Activated naive CD4-positive, alpha-beta T cell treated with anti-CD3 and anti-CD28 coated beads, Interleukin-2, amount 50 U/mL, for 24 hours (primary cell): ENCODE results near the gene RGS14.

Source experiments
- H3K27ac Mint-ChIP-seq: one replicate; pipeline ENCODE4 v1.8.0; 2021; ENCODE audit warnings: mild to moderate bottlenecking, mixed read lengths
- H3K27me3 Mint-ChIP-seq: one replicate; pipeline ENCODE4 v1.8.0; 2021; ENCODE audit warnings: mixed read lengths
- H3K36me3 Mint-ChIP-seq: one replicate; pipeline ENCODE4 v1.8.0; 2021; ENCODE audit warnings: mixed read lengths
- H3K4me1 Mint-ChIP-seq: one replicate; pipeline ENCODE4 v1.8.0; 2021; ENCODE audit warnings: mixed read lengths
- H3K4me3 Mint-ChIP-seq: one replicate; pipeline ENCODE4 v1.8.0; 2021; ENCODE audit warnings: mild to moderate bottlenecking, mixed read lengths
- H3K9me3 Mint-ChIP-seq: one replicate; pipeline ENCODE4 v1.8.0; 2021; ENCODE audit warnings: mixed read lengths

The RGS14 gene

DNA sequence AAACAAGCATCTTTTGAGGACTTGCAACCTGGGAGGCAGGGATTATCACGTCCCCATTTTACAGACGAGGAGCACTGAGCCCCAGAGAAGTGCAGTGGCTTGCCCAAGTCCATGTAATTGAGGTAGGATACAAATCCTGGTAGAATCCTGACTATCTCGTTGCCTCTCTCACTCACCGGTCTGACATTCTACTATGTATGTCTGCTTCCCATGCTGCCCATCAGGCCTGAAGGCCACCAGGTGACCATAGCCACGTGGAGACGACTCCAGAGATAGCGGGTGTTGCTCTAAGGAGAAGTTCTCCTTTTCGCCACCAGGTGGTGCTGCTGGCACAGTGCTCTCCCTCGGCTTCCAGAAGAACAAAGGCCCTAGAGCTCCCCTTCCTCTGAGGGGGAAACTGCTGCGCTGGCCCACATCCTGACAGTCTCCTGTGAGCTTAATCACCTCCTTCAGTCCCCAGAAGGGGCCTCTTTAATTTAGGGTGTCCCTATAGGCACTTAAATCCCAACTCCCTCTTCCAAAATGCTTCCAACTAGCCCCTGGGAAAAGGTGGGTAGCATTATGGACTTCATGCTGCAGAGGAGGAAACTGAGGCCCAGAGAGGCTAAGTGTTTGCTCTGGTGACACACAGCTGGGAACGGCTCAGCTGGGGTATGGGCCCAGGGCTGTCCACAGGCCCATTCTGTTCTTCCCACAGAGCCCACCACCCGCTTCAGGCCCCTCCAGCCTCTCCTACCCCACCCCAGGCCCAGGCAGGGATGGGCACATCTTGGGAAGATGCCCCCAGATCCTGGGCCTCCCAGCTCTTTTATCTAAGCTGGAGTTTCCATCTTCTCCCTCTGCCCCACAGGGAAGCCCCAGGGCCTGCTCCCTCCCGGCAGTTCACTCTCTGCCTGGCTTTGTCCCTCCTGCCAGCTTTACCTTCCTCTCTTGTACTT, 32.9 kb downstream of the RGS14 start:
- Mint-ChIP-seq H3K4me1 (peaks cover 34% of the 10 kb centered on the region), H3K4me3 (peak overlapping the region; percentile 15), H3K9me3 (no peaks in the 10 kb centered on the region), H3K27me3 (no peaks in the 10 kb centered on the region), H3K36me3 (no peaks in the 10 kb centered on the region), H3K27ac (peak overlapping the region; percentile 63)

DNA sequence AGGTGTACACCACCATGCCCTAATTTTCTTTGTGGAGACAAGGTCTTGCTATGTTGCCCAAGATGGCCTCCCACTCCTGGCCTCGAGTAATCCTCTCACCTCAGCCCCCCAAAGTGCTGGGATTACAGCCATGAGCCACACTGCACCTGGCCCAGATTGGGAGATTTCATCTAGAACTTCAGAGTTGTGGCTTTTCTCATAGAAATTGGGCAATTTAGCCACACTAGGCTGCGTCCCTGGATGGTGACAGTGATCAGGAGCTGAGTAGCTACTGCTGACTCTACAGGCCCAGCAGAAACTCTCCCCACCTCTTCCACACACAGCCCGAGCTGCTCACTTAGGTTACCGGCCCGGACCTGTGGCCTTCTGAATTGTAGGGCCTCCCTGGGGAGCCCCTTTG, 35.0 kb downstream of the RGS14 start:
- Mint-ChIP-seq H3K4me1 (peaks cover 34% of the 10 kb centered on the region), H3K27ac (no peak overlapping the region), H3K36me3 (no peaks in the 10 kb centered on the region)

DNA sequence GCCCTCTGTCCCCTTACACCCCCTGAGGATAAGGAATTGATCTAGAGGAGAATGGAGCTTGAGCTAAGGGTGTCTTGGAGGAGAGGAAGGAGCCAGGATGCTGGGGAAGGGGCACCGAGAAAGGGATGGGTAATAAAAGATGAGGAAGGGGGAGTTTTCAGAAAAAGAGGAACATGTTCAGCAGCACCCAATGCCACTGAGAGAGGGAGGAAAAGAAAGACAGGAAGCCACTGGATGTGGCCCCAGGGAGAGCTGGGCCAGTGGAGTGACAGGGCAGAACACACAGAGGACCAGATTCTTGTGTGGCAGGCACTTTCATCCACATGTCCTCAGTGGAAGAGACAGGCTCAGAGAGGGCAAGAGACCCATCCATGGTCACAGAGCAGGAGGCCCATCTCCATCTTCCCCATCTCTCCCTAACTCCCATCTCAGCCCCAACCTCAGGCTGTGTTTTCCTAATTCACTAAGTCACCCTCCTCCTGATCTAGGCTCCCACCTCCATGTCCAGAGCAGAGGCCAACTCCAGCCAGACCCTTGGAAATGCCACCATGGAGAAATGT, 35.6 kb downstream of the RGS14 start:
- Mint-ChIP-seq H3K4me1 (peaks cover 32% of the 10 kb centered on the region), H3K36me3 (no peaks in the 10 kb centered on the region), H3K27me3 (no peaks in the 10 kb centered on the region), H3K9me3 (no peaks in the 10 kb centered on the region), H3K27ac (no peak overlapping the region), H3K4me3 (no peak overlapping the region)

More for the DNA sequence above, 35.0 kb downstream of the RGS14 start:
- Mint-ChIP-seq H3K27me3 (no peaks in the 10 kb centered on the region), H3K4me3 (no peak overlapping the region), H3K9me3 (no peaks in the 10 kb centered on the region)

DNA sequence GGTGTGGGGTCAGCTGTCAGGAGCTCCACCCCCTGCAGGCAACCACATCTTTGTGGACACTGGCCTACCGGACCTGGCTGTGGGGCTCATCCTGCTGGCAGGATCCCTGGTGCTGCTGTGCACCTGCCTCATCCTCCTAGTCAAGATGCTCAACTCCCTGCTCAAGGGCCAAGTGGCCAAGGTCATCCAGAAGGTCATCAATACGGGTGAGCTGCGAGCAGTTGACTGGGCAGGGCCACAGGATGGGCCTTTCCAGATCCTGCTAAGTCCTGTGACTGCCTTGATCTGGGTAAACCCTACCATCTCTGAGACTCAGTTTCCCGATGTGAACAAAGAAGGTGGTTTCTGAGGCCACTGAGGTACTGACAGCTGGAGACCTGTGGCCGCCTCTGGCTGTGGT, 36.3 kb downstream of the RGS14 start:
- H3K27me3 Mint-ChIP-seq: no peaks in the 10 kb centered on the region
- no peaks in the 10 kb centered on the region for H3K36me3 Mint-ChIP-seq
- H3K4me1 Mint-ChIP-seq: peaks cover 25% of the 10 kb centered on the region
- H3K27ac Mint-ChIP-seq: no peak overlapping the region
- H3K9me3 Mint-ChIP-seq: no peaks in the 10 kb centered on the region
- H3K4me3 Mint-ChIP-seq: no peak overlapping the region

DNA sequence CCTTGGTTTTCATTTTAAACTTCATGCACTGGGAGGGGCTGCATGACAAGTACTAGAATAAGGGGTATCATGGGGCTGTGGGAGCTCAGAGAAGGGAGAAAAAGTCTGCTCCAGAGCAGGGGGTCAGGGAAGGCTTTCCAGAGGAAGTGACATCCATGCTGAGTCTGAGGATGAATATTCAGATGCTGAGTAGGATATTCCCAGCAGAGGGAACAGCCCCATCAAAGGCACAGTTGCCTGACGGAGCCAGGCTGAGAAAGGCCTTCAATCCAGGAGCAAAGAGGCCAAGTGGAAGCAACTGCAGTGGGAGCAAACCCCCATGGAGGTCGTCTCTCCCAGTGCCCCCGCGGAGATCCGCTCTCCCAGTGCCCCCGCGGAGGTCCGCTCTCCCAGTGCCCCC, 38.4 kb downstream of the RGS14 start:
- H3K4me3 Mint-ChIP-seq: no peak overlapping the region
- H3K27me3 Mint-ChIP-seq: no peaks in the 10 kb centered on the region
- no peaks in the 10 kb centered on the region for H3K36me3 Mint-ChIP-seq
- peaks cover 5% of the 10 kb centered on the region for H3K4me1 Mint-ChIP-seq
- no peak overlapping the region for H3K27ac Mint-ChIP-seq
- H3K9me3 Mint-ChIP-seq: no peaks in the 10 kb centered on the region

DNA sequence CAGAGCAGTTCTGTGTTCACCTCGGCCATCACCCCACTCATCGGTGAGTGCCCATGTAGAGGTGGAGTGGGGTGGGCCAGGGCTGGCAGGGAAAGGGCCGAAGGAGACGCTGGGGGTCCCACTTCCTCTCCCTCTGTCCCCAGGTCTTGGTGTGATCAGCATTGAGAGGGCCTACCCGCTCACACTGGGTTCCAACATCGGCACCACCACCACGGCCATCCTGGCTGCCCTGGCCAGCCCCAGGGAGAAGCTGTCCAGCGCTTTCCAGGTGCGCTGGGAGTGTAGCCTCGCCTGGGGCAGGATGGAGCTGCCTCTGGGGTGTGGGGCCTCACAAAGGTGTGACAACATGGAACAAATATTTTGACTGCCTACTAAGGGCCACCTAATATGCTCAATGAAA, 39.1 kb downstream of the RGS14 start:
- Mint-ChIP-seq H3K27ac (no peak overlapping the region), H3K4me1 (no peaks in the 10 kb centered on the region), H3K9me3 (no peaks in the 10 kb centered on the region)

DNA sequence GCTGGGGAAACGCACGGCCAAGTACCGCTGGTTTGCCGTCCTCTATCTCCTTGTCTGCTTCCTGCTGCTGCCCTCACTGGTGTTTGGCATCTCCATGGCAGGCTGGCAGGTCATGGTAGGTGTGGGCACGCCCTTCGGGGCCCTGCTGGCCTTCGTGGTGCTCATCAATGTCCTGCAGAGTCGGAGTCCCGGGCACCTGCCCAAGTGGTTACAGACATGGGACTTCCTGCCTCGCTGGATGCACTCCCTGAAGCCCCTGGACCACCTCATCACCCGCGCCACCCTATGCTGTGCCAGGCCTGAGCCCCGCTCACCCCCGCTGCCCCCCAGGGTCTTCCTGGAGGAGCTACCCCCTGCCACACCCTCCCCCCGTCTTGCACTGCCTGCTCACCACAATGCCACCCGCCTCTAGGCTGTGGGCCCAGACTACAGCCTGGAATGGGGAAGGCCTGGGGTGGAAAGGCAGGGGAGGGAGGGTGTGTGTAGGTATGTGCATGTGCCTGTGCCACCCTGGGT, 40.2 kb downstream of the RGS14 start:
- no peak overlapping the region for H3K4me3 Mint-ChIP-seq
- no peaks in the 10 kb centered on the region for H3K36me3 Mint-ChIP-seq
- H3K9me3 Mint-ChIP-seq: no peaks in the 10 kb centered on the region
- peaks cover 5% of the 10 kb centered on the region for H3K27me3 Mint-ChIP-seq
- peaks cover 7% of the 10 kb centered on the region for H3K4me1 Mint-ChIP-seq
- H3K27ac Mint-ChIP-seq: no peak overlapping the region

More for the DNA sequence above, 39.1 kb downstream of the RGS14 start:
- Mint-ChIP-seq H3K27me3 (peaks cover 4% of the 10 kb centered on the region), H3K4me3 (no peak overlapping the region), H3K36me3 (no peaks in the 10 kb centered on the region)

DNA sequence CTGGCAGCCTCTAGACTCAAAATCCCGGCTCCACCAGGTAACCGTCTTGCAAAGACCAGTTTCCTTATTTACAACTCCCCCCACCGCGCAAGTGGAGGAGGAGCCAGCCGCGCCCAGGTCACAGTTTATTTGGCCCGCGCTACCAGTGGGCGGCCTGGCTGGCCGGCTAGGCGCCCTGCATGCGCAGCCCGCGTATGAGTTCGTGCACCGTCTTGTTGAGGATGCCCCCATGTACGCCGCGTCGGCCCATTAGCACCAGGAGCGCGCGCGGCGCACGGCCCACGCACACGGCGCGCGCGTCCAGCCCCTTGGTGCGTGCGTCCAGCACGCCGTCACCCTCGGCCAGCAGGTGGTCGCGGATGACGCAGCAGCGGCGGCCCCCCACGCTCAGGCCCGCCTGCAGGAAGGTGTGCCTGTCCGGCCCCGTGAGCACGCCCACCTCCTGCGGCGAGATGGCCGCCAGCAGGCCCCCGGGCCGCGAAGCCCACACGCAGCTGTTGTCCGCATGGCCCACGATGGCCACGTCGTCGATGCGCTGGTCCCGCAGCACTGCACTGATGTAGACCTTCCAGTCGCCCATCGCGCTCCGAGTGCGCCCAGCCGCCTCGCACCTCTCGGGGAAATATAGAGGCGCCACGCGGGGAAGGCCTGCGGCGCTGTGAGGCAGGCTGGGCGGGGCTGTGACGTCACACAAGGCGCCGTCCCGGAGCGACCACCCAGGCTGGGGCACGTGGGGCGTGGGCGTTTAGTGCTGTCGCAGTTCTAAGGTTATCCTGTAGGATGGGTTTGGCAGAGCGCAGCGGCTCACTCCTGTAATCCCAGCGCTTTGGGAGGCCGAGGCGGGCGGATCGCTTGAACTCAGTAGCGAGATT, 42.5 kb downstream of the RGS14 start, which contains the start of gene PFN3:
Gene PFN3, minus strand, starts transcription at position 665 of the 872 bp plus-strand sequence. Its CDS starts 85 bp downstream, at position 580.
- no peaks in the 10 kb centered on the region for H3K36me3 Mint-ChIP-seq
- H3K4me3 Mint-ChIP-seq: no peak within 1 kb of the TSS
- peaks cover 19% of the 10 kb centered on the region for H3K4me1 Mint-ChIP-seq
- H3K27ac Mint-ChIP-seq: peak within 1 kb of the TSS; percentile 18
- no peaks in the 10 kb centered on the region for H3K9me3 Mint-ChIP-seq
- H3K27me3 Mint-ChIP-seq: peaks cover 5% of the 10 kb centered on the region

DNA sequence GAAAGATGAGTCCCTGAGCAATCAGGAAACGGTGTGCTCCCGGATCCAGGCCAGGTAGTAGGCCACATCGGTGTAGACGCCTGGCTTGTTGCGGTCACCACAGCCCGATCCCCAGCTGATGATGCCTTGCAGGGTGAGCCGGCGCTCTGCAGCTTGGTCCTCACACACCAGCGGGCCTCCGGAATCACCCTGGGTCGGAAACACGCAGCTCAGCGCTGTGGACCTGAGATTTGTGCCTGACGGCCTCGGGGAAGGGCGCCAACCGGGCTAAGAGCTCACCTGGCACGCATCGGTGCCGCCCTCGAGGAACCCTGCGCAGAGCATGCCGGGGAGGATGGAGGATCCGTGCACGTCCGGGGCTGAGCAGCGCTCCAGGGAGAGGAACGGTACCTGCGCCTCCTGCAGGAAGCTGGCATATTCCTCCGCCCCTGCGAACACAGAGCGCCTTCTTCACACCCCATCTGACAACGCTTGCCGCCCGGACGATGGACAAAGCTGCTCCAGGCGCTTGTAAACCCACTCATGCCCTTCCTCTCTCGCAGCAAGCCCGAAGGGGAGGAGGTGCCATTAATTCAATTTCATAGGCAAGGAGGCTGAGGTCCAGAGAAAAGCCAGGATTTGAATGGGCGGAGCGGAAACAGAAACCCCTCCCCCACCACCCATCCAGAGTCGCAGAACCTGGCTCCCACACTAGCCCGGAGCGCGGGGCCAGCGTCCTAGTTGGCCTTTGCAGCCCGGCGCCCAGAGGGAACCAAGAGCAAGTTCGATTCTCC, 44.7 kb downstream of the RGS14 start:
- Mint-ChIP-seq H3K27me3 (peaks cover 5% of the 10 kb centered on the region), H3K27ac (peak overlapping the region; percentile 51), H3K4me3 (peak overlapping the region; percentile 81), H3K9me3 (no peaks in the 10 kb centered on the region), H3K4me1 (peaks cover 20% of the 10 kb centered on the region), H3K36me3 (no peaks in the 10 kb centered on the region)

DNA sequence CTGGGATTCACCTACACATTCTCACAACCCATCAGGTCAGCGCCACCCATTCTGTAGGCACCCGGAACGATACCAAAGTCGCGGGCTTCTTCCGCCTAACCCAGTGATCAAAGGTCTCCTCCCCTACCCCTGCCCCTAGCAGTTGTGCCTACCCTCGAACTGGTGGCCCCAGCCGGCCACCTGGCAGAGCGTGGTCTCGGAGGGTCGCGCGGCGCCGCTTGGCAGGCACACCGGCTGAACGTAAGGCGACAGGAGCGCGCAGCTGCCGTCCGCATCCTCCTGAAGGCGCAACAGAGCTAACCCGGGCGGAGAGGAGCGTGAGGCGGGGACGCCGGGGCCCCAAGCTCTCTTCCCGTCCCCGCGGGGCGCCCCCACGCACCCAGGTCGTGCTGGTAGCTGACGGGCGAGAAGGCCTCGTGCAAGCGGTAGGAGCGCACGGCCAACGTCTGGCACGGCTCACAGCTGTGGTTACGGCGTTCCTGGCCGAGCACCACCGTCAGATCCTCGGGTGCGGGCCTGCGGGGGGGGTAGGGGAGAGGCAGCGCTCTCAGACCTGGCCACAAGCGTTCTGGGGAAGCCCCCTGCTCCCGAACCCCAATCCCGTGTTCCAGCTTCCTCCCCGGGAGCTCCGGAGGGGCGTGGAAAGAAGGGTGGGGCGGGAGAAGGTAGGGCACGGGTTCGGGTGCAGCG, 45.5 kb downstream of the RGS14 start:
- Mint-ChIP-seq H3K4me3 (peak overlapping the region; percentile 81), H3K27me3 (peaks cover 5% of the 10 kb centered on the region), H3K9me3 (no peaks in the 10 kb centered on the region), H3K4me1 (peaks cover 20% of the 10 kb centered on the region), H3K36me3 (no peaks in the 10 kb centered on the region), H3K27ac (peak overlapping the region; percentile 51)

DNA sequence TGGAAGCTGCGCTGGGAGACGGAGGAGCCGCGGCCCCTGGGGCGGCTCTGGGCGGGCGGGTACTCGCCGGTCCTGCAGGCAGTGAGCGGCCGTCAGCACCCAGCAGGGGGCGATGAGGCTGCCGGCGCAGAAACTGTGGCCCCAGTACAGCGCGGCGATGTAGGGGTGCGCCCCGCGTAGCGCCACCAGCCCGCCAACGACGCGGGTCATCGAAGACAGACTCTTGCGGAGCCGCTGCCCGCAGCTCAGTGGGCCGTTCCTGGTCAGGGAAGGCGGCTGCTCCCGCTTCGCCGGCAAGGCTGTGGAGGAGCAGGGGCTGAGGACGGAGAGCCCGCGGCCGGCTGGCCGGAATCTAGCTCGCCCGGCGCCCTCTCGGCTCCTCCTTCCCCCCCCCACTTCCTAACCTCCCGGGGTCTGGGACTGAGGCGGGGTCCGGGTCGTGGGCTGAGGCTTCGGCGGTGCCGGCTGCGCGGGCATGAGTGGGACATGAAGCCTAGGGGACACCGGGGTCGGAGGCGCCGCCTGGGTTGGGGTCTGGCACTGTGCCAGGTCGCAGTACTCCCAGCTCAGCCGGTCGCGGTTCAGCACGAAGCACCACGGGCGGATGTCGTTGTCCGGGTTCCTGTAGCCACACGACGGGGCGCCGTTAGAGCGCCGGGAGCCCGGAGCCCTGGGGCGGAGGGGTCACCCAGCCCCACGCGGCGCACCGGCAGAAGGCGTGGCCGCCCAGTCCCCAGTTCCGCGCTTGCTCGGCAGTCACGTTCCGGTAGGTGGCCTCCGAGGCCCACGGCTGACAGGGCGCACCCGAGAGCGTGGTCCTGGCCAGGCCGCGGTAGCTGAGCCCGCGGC, 46.3 kb downstream of the RGS14 start:
- Mint-ChIP-seq H3K27ac (no peak overlapping the region), H3K4me3 (peak overlapping the region; percentile 81), H3K4me1 (peaks cover 20% of the 10 kb centered on the region), H3K36me3 (no peaks in the 10 kb centered on the region), H3K27me3 (peaks cover 5% of the 10 kb centered on the region), H3K9me3 (no peaks in the 10 kb centered on the region)

DNA sequence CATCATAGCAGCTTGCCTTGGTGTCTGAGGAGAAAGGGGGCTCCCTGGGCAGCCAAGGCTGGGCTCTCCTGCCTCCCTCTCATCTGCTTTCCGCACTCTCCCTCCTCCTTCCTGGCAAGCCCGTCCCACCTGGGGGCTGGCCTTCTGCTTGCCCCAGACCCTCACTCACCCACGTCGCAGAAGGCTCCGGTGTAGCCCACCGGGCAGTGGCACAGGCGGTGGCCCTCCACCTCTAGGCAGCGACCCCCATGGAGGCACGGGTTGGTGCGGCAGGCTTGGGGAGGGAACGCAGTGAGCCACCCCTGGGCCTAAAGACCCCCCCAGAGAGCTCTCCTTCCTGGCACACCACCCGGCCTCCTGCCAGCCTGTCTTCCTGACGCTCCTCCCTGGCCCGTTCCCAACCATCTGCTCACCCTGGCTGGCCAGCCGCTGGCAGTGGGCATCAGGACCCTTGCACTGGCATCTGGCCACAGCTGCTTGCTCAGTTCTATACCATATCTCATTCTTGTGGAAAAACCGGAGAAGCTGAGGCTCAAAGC, 47.0 kb downstream of the RGS14 start:
- no peaks in the 10 kb centered on the region for H3K36me3 Mint-ChIP-seq
- H3K27me3 Mint-ChIP-seq: peaks cover 5% of the 10 kb centered on the region
- H3K4me3 Mint-ChIP-seq: peak overlapping the region; percentile 54
- no peaks in the 10 kb centered on the region for H3K9me3 Mint-ChIP-seq
- H3K4me1 Mint-ChIP-seq: peaks cover 20% of the 10 kb centered on the region
- peak overlapping the region; percentile 62 for H3K27ac Mint-ChIP-seq

DNA sequence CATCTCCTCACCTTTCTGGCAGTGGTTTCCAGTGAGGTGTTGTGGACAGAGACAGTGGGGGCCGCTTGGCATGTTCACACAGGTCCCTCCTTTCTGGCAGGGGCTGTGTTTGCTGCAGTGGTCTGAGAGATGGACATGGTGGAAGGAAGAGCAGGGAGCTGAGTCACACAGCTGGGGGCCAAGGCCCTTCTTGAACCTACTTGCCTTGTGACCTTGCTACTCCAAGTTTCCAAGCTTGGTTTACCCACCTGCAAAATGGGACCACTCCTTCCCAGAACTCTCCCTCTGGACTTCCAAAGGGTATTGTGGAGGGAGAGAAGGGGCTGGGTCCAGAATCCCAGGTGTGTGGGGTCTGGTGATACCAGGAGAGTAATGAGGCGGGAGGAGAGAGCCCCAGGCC, 47.6 kb downstream of the RGS14 start:
- Mint-ChIP-seq H3K27me3 (peaks cover 5% of the 10 kb centered on the region), H3K4me1 (peaks cover 20% of the 10 kb centered on the region), H3K4me3 (peak overlapping the region; percentile 30), H3K9me3 (no peaks in the 10 kb centered on the region), H3K27ac (no peak overlapping the region), H3K36me3 (no peaks in the 10 kb centered on the region)
